EH (cell line): ENCODE results near the gene HESX1.

ENCODE experiments used
- DNase-seq: peaks from one replicate; pipeline ENCODE4 v3.0.0-alpha.2; 2015; ENCODE audit warnings: low read depth

The HESX1 gene

GRCh38 chr3:57166660-57167059 is 33.1 kb downstream of the HESX1 start:
- no peak for DNase-seq

DNA sequence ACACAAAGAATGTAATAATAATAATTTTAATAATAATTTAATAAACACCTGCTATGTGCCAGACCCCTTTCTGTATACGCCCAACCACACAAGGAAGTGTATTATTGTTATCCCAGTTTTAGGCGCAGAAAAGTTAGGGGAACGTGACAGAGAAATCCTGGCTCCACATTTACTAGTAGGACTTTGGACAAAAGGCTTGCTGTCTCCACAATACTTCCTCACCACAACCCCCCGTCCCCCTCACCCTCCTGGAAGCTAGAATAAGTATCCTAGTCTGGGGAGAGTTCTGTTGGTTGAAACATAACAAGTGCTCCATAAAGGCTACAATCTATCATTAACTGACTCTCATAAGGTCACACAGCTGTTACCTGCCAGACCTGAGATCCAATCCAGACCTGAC is 34.1 kb downstream of the HESX1 start:
- no peak for DNase-seq

GRCh38 chr3:57164657-57165573 is 34.9 kb downstream of the HESX1 start, which contains the start of gene IL17RD:
IL17RD (minus strand) TSS chr3:57165353; CDS start chr3:57165286, 67 bp downstream.
- DNase-seq = peak; percentile 80

DNA sequence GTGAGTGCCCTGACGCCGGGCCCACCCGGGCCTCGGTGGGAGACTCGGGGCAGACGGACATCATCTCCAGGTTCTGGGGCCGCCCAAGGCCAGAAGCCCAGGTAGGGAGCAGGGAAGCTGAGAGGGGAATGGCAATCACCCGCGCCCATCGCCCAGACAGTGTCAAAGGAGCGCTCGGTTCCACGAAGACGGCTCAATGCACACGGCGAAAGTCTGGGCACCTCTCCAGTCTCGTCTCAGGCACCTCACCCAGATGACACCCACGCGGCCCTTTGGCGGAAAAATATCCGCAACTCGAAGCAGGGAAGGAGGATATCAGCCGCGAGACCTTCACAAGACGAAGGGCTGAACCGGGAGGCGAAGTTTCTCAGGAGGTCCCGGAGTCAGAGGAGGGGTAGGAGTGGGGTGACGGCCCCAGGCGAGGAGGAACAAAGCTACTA is 35.5 kb downstream of the HESX1 start:
- no peak for DNase-seq

DNA sequence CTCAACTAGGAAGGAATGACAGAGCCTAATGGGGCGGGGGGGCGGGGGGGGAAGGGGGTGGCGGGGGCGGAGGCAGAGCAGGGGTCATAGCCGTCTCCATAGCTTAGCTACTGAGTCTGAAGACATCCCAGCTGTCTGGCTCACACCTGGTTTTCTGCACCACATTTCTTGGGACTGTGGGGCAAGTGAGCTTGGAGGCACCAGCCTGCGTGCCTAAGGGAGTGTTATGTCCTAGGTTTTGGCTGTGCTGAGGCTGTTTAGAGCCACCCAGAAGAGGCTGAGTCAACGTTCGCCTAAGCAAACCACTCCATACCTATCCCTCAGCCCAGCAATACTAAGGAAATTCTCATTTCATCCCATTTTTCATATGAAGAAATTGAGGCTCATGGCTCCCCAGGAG is 36.0 kb downstream of the HESX1 start:
- DNase-seq = no peak

DNA sequence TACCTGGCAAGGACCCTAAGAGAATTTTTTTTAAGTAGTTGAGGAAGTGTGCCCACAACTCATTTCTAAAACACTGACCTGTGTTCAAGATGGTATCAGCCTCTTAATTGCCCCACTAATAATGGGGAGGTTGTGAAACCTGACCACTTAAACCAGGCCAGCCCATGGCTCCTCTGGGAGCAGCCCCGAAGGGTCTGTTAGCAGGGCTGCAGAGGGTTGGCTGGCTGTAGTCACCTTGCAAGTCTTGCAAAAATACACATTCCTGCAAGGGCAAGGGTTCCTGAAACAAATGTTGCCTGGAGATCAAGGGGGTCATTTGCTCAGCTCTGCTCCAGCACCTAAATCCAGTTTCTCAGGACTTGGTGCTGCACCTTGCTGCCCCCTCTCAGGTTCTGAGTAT is 37.9 kb downstream of the HESX1 start:
- DNase-seq = no peak

DNA sequence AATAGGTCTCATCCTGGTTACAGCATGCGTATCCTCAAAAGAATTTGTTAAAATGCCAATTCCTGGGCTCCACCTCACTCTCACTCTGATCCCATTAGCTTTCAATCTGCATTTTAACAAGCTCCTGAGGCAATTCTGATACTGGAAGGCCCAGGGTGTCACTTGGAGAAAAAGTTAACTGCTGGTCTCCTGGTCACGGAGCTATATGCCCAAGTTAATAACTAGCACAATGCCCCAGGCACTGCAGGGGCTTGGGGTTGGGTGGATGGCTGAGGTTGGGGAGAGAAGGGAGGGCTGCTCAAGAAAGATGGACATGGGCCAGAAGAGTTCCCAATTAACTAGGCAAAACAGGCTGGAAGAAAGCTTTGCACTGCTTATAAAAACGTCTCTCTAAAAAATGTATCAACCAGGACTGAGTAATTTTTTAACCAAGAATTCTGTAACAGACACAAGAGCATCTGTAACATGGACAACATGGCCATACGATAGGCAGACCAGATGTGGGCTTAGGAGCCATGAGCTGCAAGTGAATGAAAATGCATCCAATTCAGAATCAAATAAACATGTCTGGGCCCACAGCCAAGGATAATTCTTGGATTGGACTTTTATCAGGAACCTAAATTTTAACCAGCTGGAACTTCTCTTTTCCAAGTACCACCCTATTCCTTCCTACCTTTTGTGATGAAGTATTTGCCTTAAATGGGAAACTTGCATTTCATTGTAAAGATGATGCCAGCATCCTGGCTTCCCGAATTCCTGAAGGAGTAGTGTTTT is 38.8 kb downstream of the HESX1 start:
- DNase-seq = no peak

GRCh38 chr3:57160076-57160764 is 39.6 kb downstream of the HESX1 start:
- DNase-seq = no peak

DNA sequence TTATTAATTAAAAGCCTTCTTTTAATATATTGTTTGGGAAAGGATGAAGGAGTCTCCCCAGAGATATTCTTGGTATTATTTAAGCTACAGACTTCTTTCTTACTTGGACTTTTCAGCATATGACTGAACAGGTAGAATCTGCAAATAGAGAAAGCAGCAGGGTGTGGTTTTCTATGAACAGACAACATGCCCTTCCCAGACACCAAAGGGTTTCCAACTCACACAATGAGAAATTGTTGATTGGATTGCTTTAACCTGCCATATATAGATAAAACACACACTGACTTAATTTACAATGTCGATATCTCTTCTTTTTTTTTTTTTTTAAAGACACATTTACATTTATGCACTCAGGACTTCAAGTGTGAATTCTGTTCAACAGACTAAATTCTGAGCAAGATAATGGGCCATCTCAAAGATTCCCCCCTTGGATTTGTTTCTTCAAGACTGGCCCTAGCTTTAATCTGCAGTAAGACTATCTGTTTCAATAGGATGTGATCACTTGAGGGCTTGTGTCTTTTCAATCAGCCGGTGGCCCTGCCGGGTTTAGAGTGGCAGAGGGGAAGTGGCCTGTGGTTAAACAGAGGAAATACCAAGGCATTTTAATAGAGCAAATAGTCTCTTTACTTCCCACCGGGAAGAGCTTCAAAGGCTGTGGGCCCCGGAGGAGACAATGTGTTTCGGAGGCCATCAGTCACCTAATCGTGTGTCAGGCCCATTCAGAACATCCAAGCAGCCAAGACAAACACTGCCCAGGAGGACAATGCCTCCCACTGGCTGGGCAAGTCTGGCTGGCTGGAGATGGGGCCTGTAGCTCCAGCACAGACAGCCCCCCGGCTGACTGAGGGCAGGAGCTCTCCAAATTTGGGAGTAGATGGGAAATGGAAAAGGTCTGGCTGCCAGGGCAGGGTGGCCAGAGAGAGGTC is 40.7 kb downstream of the HESX1 start:
- DNase-seq = peak; percentile 18

DNA sequence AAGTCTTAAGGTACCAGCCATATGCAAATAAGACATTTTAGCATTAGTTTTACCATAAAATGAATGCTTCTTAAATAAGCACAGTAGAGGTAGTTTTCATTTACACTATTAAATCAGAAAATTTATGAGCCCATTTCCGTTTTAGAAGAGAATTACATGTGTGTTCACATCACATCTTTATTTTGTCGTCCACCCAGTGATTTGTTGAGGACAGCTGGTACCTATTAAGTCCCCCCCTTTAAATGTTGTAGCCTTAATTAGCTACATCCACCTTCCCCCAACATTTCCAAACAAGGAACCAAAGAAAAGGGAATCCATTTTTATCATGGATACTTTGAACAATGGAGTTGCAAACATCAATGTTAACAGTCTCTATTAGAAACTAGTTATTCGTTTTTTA is 41.5 kb downstream of the HESX1 start:
- DNase-seq = no peak

DNA sequence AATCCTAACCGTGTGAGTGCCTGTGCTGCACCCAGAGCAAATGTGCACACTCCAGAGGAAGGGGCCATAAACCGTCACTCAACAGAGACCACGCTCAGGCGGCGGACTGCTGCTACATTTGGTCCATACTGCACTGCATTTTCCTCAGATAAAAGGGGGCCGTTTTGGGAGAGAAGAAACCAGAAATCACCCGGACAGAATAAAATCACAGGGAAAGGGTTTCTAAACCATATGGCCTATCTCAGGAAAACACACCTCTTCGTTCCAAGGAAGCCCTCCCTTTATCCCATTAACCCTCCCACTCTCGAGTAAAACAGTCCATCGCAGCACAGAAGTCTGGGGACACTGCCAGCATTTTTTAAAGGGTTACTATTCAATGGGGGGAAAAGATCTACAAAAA is 42.2 kb downstream of the HESX1 start:
- no peak for DNase-seq

- DNase-seq = no peak
Measured at GRCh38 chr3:57155310-57155643, 44.5 kb downstream of the HESX1 start.

DNA sequence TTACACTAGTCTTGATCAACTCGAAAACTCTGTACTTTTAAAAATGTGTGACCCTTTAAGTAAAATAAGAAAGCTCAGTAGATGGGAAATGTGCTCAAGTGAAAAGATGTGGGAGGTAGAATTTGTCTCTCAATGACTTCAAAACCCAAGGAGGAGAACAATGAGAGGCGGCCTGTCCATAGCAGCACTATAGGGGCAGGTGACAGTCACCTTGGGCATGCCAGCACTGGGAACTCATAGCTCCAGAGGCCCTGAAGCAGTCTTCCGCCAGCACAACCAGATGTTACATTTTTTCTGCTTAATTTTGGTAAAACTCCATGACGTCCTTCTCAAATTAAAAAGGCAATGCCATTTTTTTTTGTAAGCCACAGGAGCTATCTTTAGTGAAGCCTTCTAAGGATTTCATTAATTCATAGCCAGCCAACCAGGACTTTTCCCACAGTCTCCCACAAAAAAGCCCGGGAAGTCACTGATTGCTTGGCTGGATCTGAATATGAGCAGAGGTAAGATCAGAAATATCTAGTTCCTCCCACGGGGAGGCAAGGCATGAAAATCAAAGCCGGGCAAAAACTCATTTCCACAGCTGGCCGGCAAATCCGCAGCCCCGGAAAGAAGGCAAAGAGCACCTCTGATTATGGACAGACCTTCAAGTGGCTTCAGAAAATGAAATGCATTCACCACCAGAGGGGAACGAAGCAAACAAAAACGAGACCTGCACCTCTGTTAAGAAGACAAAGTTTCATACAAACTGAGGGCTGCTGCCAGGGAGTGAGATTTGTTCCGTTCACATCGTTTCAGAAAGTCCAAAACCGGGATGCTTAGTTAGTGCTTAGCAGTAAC is 45.1 kb downstream of the HESX1 start:
- no peak for DNase-seq

DNA sequence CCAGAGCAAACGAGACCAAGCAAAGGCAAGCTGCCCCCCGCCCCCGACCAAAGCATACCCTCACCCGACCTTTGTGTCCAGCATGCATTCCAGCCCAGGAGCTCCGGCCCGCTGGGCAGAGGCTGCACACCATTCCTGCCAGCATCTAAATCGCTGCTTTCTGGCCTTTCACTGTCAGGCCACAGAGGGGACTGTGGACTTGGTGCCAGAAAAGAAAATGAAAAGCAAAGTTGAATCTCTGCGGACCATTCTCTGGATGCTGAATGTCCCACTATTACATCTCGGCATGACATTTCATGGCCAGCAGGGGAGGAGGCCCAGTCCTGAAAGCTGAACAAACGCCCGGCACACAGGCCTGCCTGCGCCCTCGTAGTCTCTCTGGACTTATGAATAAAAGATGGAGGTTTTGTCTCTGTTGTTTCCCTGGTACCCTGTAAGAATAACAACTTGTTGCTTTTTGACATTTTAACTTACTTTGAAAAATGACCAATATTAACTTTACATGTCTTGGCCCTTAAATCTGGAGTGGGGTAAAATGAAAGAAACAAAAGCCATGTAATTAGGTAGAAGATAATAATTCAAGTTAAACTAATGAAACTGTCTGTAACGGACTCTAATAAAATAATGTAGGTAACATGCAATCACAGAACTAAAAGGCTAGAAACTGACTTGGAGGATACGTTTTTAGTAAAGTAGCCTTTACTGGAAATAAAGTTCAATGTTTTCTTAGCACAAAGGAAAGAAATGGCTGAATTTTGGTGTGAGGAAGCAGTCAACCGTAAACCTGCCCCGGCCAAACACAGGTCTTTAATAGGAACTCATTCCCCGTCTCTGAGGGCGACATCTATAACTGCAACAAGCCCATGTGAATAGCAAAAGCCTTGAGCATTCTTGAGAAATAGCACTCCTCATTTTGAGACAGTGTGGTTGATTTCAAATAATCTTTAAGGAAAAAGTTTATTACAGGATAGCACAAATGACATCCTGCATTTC is 47.3 kb downstream of the HESX1 start:
- DNase-seq = no peak

GRCh38 chr3:57151749-57152148 is 48.0 kb downstream of the HESX1 start:
- DNase-seq = no peak

DNA sequence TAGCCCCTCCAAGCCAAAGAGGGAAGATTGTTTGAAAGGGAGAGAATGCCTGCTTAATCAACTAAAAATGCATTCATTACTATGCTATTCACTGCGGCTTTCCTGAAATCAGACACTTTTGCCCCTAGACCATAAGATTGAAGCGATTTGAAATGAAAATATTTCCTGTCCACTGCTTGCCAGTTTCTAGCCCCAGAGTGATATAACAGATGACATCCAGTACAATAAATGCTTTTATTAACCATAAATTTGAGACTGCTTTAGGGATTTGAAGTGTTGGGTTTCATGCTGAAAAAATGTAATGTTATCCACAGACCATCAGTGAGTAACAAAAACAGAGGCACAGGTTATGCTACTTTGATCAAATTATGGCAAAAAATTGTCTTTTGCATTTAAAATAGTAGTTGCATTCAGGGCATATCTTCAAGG is 48.7 kb downstream of the HESX1 start:
- peak; percentile 56 for DNase-seq

DNA sequence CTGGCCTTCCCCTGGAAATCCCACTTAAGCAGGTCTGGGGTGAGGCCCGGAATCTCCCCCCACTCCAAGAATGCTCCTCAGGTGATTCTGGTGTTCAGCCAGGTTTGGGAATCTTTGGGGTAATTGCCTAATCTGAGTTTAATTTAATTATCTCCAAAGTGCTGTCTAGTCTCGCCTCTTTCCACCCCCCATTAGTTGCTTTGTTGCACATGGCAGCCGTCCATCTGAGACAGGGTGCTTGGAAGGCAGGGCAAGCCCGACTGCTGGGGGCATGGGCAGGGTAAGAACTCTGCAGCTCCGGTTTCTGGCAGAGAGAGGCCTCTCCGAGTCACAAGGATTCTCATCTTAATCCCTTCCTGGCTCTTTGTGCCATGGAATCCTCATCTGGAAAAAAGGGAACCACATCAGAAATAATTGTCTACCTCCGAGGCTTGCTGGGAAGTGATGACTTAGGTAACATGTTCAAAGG is 49.6 kb downstream of the HESX1 start:
- DNase-seq = no peak
